Measurements from ENCODE around the gene NOC4L.

DNA sequence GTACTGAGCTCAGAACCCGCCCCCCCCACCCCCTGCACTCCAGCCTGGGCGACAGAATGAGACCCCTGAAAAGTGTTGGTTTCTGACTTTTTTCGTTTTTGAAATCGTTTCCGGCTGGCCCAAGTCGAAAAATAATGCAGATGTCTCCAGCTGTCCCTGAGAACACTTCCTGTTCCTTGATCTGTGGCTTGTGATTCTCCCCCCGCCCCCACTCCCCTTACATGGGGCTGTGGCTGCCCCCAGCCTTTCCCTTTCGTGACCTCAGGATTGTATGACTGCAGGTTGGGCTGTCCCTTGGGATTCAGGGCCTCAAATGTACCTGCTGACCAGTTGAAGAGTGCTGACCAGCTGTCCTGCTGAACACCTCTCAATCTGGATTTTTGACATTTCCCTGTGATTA, 34.1 kb downstream of the NOC4L start:
- TF ChIP-seq CTCF (IDR thresholded peaks at IDR 0.05) (no peak), GABPA (IDR thresholded peaks at IDR 0.05; ENCODE audit: low read depth) (no peak), EZH2phosphoT487 (IDR thresholded peaks at IDR 0.05; ENCODE audit: borderline replicate concordance, low read depth) (no peak), FOXJ3 (CRISPR knock-in tag; IDR thresholded peaks at IDR 0.05) (no peak), TEAD4 (IDR thresholded peaks at IDR 0.05; ENCODE audit: borderline replicate concordance, insufficient read depth) (no peak), SIN3A (IDR thresholded peaks at IDR 0.05; ENCODE audit: borderline replicate concordance, low read depth, low read length) (no peak), RXRA (IDR thresholded peaks at IDR 0.05; ENCODE audit: borderline replicate concordance, low read depth) (no peak), POLR2AphosphoS5 (IDR thresholded peaks at IDR 0.05; ENCODE audit: low read depth, low read length) (no peak), EP300 (IDR thresholded peaks at IDR 0.05; ENCODE audit: borderline replicate concordance in 1 of 2, low read depth in 1 of 2, low read length in 1 of 2) (no peak), GATA2 (CRISPR knock-in tag; IDR thresholded peaks at IDR 0.05) (no peak), JUND (IDR thresholded peaks at IDR 0.05) (no peak)
- TF ChIP-seq, protein P1, sequence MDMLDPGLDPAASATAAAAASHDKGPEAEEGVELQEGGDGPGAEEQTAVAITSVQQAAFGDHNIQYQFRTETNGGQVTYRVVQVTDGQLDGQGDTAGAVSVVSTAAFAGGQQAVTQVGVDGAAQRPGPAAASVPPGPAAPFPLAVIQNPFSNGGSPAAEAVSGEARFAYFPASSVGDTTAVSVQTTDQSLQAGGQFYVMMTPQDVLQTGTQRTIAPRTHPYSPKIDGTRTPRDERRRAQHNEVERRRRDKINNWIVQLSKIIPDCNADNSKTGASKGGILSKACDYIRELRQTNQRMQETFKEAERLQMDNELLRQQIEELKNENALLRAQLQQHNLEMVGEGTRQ (IDR thresholded peaks at IDR 0.05; ENCODE audit: borderline replicate concordance, low read depth, low read length) = no peak
- TF ChIP-seq, protein P2, sequence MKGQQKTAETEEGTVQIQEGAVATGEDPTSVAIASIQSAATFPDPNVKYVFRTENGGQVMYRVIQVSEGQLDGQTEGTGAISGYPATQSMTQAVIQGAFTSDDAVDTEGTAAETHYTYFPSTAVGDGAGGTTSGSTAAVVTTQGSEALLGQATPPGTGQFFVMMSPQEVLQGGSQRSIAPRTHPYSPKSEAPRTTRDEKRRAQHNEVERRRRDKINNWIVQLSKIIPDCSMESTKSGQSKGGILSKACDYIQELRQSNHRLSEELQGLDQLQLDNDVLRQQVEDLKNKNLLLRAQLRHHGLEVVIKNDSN (IDR thresholded peaks at IDR 0.05; ENCODE audit: borderline replicate concordance, low read depth) = no peak

All from SK-N-SH (cell line).